Stromal cell of bone marrow (primary cell): ENCODE data around the gene VPS26C.
"Not testable (repeated sequence)": the region's sequence is repeated elsewhere in the genome, so short reads cannot be mapped to it uniquely, and the experiment has no call there.

ENCODE experiments used
- DNase-seq: peaks from one replicate; pipeline ENCODE4 v3.0.0-alpha.2; 2012; ENCODE audit warnings: low read depth

VPS26C gene

DNA sequence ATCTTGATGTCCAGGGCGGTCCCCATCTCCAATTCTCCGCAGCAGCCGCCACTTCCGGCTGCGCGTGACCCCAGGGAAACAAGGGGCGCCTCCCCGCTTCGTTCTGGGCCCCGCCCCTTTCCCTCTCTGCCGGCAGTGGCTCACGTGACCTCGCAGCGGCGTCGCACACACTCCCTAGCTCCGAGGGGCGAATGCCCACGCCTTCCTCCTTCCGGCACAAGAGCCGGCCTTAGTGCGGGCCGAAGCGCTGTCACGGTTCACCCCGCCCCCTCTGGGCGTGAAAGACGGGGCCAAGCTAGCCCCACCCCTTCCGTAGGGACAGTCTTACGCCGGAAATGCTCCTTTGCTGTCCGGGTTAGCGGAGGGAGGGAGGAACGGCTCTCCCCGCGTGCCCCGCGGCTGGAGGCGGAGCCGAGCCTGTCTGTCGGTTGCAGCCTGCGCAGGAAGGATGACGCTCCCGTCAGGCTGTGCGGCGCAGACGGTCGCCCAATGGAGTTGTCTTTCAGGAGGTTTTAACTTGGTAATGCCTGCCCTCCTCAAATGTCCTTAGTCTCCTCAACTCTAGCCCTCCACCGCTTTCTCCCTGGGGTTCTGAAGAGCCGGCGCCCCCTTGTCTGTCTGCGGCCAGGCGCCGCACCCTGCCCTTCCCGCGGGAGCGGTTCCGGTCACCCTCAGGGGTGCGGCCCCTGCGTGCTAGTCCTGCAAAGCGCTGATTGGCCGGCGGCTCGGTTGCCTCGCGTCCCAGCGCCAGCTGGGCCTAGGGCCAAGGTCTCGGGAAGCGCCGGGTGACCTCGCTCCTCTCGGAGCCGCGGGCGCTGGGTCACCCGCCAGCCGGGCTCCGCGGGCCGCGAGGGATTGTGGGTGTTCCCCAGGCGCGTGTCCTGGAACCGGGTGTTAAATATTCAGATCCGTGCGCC is at the start of gene VPS26C:
Gene VPS26C, minus strand, starts transcription at position 66 of the 917 bp plus-strand sequence. Its CDS starts 40 bp downstream, at position 26.
- DNase-seq: peak; percentile 99

DNA sequence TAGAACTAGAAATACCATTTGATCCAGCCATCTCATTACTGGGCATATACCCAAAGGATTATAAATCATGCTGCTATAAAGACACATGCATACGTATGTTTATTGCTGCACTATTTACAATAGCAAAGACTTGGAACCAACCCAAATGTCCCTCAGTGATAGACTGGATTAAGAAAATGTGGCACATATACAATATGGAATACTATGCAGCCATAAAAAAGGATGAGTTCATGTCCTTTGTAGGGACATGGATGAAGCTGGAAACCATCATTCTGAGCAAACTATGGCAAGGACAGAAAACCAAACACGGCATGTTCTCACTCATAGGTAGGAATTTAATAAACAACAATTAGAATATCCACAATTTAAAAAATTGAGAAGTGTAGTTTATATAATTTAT is 48.9 kb upstream of the VPS26C start:
- DNase-seq: not testable (repeated sequence)

DNA sequence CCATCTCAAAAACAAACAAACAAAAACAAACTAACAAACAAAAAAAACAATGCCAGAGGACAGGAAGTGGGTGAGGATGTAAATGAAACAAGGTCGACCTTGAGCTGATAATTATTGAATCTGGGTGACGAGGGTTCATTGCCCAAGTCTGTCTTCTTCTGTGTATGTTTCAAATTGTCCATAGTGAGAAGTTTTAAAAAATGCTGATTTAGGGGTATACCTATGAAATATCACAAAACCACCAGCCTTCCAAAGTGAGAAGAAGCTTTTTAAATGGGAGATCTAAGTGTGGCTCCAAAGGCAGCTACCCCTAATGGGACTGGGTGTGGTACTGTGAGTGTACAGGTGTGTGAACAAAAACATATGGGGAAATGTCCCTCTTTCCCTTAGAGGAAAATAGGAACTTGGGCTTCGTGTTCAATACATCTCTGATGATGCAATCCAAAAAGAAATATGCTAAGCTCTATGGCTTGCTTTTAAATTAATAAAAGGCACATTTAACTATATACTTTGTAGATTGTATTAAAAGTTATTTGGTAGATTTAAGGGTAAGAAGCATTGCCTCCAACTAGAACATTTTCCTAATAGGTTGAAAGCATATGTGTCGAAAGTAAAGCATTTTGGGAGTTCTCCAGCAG is 33.1 kb upstream of the VPS26C start:
- DNase-seq: no peak

DNA sequence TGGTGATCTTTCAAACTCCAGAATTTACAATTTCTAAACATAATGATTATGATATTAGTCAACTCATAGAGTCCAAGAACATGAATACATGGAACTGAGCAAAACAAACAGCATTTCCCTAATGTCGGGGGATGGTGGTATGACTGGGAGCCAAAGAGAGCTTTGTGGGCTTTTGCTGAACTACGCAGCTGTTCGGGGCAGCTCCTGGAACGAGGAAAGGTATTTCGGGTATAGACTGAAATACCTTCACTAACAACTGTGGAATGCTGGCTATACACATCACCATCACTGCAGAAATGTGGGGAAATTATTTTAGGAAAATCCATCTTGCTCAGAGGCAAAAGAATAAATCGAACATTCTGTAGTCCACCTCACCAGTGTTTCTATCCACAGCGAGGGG is 30.2 kb upstream of the VPS26C start:
- no peak for DNase-seq

DNA sequence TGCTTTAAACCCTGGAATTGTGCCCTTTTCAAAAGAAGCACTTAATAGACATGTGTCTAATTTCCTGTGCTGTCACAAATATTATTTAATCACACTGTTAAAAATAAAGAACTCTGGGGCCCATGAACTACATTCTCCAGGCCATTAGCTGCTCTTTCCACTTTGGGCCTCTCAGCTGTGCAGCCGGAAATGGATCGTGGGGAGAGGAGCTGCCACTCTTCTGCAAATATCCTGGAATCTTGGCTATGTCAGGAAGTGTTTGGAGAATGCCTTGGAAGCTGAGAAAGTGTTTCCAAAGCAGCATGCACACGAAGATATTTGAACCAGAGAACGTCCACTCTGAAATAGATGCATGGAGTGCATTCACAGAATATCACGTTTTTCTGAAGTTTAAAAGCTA is 27.5 kb upstream of the VPS26C start:
- no peak for DNase-seq

DNA sequence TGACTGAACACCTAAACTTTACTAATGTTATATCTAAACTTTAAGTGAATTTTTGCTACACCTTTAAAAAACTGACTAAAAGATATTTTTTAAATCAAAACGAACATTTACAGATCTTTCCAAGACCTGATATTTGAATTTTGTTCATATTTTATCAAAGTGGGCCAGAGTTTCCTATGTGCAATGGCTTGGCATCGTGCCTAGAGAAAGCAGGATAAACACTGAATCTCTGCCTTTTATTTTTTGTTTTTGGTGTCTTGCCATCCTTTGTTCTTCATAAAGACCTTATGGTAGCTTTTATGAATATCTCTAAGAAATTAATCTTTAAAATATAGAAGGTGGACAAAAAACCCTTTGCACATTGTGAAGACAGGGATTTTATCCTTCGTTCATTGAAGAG is 25.8 kb upstream of the VPS26C start:
- DNase-seq: peak; percentile 13

DNA sequence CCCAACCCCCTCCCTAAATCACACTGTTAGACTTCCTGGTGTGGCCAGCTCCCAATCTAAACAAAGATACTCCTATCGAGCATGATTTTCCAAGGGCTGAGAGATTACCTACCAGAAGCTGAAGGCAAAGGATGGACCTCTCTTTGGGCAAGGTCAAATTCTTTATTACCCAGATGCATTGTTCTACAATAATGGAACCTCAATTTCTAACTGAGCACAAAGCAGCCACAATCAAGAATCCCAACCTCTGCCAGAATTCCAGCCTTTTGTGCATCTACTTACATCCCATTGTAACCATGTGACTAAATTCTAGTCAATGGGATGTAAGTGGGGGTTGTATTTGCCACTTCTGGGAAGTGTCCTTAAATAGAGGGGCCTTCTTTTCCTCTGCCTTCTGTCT is 24.9 kb upstream of the VPS26C start:
- DNase-seq: no peak

DNA sequence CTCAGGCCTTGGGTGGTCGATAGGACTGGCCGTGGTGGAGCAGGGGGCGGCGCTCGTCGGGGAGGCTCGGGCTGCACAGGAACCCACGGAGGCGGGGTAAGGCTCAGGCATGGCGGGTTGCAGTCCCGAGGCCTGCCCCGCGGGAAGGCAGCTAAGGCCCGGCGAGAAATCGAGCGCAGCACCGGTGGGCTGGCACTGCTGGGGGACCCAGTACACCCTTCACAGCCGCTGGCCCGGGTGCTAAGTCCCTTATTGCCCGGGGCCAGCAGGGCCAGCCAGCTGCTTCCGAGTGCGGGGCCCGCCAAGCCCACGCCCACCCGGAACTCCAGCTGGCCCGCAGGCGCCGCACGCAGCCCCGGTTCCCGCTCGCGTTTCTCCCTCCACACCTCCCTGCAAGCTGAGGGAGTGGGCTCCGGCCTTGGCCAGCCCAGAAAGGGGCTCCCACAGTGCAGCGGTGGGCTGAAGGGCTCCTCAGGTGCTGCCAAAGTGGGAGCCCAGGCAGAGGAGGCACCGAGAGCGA is 16.1 kb upstream of the VPS26C start:
- DNase-seq: not testable (repeated sequence)

DNA sequence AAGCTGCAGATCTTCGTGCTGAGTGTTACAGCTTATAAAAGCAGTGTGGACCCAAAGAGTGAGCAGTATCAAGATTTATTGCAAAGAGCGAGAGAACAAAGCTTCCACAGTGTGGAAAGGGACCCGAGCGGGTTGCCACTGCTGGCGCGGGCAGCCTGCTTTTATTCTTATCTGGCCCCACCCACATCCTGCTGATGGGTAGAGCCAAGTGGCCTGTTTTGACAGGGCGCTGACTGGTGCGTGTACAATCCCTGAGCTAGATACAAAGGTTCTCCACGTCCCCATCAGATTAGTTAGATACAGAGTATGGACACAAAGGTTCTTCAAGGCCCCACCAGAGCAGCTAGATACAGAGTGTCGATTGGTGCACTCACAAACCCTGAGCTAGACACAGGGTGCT is 15.5 kb upstream of the VPS26C start:
- not testable (repeated sequence) for DNase-seq

DNA sequence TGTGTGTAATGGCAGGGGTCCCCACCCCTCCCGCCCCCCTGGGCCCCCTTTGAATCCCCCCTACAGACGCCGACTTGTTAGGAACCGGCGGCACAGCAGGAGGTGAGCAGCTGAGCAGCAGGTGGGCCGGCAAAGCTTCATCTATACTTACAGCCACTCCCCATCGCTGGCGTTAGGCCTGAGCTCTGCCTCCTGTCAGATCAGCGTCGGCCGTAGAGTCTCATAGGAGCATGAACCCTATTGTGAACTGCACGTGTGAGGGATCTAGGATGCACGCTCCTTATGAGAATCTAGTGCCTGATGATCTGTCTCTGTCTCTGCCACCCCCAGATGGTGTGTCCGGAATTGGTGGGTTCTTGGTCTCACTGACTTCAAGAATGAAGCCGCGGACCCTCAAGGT is 14.9 kb upstream of the VPS26C start:
- no peak for DNase-seq

DNA sequence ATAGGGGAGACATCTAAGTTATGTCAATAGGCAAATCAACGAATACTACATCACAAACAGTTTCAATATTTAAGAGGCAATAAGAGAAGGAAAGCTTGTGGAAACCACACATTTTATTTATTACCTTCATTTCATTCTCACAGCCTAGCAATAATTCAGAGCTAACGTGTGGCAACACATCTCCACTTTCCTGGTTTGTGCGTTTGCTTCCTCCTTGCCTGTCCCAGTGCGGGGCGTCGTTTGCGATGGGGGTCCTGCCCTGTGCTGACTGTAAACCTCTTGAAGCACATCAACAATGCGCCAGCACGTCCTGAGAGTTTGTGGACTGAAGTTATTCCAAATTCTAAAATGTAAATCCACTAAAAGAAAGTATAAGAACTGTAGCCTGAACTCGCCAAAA is 14.4 kb upstream of the VPS26C start:
- no peak for DNase-seq

DNA sequence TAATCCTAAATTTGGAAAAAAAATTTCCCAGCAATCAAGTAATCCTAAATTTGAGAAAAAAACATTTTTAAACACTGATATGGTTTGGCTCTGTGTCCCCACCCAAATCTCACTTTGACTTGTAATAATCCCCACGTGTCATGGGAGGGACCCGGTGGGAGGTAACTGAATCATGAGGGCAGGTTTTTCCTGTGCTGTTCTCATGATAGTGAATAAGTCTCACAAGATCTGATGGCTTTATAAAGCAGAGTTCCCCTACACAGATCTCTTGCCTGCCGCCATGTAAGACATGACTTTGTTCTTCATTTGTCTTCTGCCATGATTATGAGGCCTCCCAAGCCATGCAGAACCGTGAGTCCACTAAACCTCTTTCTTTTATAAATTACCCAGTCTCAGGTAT is 12.1 kb upstream of the VPS26C start:
- DNase-seq: not testable (repeated sequence)

DNA sequence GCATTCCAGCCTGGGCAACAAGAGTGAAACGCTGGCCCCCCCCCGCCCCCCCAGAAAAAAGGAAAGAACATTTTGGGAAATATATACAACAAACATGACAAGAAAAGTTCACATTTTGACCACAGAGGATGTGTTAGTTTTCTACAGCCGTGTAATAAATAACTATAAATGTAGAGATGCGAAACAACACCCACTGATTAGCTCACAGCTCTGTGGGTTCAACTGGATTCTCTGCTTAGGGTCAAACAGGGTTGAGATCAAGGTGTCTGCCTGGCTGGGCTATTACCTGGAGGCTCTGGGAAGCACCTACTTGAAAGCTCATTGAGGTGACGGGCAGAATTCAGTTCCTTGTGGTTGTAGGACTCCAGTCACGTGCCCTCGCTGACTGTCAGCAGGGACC is 11.1 kb upstream of the VPS26C start:
- no peak for DNase-seq

DNA sequence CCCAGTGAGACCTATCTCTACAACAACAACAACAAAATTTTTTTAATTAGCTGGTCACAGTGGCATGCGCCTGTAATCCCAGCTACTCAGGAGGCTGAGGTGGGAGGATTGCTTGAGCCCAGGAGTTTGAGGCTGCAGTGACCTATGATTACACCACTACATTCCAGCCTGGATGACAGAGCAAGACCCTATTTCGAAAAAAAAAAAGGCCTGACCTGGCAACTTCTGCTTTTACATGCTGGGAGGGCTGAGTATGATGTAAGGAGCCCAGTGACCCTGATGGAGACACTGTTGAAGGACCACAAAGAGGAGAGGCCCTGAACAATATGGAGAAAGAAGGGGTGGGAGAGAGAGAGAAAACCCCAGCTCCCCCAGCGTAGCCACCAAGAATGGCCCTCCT is 9.2 kb upstream of the VPS26C start:
- DNase-seq: no peak

DNA sequence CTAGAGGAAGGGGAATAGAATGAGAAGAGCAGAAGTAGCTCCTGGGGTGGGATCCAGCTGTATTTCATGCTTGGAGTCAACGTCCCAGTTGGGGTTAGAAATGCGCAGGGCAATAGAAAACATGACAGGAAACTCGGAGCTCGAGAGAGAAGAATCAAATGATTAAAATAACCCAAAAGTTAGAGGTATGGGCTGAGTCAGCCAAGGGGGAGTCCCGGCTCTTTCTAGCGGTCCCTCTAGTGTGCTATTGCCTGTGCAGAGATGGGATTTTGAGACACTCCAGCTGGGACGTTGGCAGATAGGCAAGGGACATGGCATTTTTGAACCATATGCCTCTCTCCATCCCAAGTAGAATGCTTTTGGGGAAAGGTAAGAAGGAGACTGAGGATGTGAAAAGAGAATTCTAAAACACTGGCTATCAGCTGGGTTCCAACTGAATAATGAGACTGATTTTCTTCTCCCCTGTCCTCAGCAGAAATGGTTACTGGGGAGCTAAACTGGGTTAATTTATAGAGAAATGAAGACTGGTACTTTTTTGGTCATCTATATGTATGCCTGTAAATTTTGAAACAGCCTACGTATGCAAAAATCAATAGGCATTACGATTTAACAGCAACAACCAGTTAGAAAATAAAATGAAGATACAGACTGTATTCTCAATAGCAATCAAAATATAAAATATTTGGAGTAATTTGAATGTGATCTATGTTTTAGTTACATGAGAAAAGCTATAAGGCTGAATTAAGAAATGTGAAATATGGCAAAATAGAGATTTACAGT is 7.0 kb upstream of the VPS26C start:
- DNase-seq: no peak

DNA sequence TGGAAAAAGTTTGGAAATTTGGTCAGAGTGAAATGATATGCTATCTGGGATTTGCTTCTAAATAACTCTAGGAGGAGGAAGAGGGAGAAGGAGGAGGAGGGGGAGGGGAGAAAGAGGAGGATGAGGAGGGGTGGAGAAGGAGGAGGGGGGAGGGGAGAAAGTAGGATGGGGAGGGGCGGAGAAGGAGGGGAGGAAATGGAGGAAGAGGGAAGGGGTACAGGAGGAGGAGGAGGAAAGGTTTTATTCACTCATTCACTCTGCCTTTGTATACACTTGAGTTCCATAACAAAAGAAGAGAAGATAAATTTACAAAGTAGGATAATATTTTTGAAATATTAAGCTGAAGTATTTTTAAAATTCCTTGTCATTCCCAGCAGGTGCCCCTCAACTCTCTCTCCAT is 6.3 kb upstream of the VPS26C start:
- DNase-seq: no peak

DNA sequence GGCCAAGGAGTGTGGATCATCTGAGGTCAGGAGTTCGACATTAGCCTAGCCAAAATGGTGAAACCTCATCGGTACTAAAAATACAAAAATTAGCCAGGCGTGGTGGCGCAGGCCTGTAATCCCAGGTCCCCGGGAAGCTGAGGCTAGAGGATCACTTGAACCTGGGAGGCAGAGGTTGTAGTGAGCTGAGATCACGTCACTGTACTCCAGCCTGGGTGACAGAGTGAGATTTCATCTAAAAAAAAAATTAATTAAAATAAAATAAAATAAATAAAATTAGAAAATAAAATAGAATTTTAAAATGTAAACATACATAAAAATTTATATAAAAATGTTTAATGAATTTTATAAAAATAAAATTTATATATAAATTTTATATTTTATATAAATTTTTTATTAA is 5.8 kb upstream of the VPS26C start:
- no peak for DNase-seq

DNA sequence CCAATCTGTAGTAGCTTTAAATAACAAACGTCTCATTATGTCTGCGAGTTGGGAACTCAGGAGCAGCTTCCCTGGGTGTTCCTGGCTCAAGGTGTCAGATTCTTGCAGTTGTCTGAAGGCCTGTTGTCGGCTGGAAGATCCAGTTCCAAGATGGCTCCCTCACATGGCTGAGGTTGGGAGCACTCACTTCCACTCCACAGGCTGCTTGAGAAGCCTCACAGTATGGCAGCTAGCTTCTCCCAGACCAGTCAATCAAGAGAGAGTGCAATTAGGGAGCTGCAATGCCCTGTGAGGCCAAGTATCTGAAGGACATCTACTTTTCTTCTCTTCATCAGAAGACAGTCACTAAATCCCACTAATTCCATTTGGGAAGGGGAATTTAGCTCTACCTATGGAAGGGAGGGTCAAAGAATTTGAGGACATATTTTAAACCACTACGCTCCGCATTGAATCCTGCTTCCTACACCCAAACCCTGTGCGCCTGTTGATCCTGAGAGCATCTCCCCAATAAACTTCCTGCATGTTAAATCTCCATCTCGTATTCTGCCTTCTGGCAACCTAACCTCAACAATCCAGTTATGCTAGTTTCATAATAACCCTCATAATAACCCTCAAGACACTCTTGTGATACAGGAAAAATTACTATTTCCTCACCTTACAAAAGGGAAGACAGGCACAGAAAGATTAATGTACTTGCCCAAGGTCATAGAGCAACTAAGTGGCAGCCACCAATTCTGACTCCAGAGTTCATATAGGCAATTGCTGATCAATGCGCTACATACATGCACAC is 3.6 kb upstream of the VPS26C start:
- no peak for DNase-seq

DNA sequence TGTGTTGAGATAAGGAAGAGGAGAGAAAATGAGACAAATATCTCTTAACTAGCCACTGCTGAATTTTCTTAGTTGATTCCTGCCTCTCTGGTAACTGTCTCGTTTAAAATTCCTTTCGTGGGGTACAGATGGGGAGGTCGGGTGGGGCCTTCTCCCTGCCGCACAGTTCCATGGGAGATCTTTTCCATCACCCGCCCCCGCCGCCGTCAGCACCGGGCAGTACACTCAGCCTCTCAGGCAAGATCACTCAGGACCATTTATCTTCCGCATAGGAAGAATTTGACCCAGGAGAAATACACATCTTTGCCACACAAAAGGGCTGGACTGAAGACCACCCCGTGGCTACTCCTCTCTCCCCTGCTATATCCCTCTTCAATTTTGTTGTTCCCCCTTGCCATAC is 2.3 kb upstream of the VPS26C start:
- no peak for DNase-seq

DNA sequence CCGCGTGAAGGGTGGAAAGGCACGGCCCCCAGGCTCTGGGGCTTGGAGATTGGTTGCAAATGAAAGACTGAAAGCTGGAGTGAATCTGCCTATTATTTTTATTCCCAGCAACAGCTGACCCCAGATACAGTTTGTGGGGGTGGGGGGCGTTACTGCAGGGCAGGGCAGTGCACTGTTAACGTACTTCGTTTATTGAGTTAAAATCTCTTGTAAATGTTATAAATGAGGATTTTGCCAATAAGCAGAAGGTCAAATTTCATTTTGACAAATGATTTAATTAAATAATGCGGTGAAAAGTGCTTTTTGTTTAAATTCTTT is 1.0 kb upstream of the VPS26C start:
- DNase-seq: no peak

DNA sequence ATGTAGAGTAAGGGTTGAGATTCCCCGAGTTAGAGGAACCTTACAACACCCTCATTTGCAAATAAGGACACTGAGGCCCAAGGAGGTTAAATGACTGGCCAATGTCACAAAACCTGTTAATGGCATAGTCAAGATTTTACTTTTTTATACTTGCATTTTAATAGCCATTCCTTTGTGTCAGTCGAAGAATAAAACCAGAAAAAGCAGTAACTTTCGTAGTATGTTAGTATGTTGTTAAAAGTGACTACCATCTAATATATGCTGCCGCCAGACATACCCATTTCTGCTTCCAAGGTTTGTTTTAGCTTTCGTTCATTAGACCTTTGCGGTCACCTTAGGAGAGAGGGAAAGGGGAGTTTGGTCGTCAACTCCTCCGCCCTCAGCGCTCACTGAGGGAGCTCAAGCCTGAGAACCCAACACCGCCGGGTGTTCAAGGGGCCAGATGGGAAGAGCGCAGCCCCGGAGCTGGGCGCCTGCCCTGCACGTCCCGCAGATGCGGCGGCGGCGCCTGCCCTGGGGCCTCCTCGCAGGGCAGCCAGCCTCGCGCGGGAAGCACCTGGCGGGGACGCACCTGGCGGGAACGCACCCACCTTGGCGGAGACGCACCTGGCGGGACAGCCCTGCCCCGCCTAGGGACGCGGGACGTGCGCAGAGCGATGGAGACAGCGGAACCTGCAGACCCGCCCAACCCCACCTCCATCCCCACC is 466 bp downstream of the VPS26C start:
- no peak for DNase-seq
